Uterus (tissue), 4 donors: Measurements from ENCODE around the gene CDH10. TPM values are rescaled to one million over a fixed set of nuclear protein-coding genes. Genes with fewer than 3 reads are reported as not detected.

ENCODE experiments used
- DNase-seq, 2 donors: peaks; one replicate each; pipeline ENCODE4 v3.0.0-alpha.2; 2019 to 2020
- H3K27ac ChIP-seq, 2 donors: fragments of 200-600 bp; sonication (generic); 1 replicate in 1 of 2; 2 replicates in 1 of 2; pipeline ENCODE4 v1.5.1; 2016 to 2018
- H3K27me3 ChIP-seq, 2 donors: fragments of 200-600 bp; sonication (generic); one replicate each; pipeline ENCODE4 v1.5.1; 2018 to 2019; ENCODE audit warnings: control low read depth in 1 of 2
- H3K36me3 ChIP-seq, 2 donors: fragments of 200-600 bp; sonication (generic); one replicate each; pipeline ENCODE4 v1.5.1; 2019; ENCODE audit warnings: control low read depth in 1 of 2
- H3K4me1 ChIP-seq, 2 donors: fragments of 200-600 bp; sonication (generic); one replicate each; pipeline ENCODE4 v1.5.1; 2018 to 2019; ENCODE audit warnings: control low read depth in 1 of 2
- H3K4me3 ChIP-seq, 2 donors: fragments of 200-600 bp; sonication (generic); 1 replicate in 1 of 2; 2 replicates in 1 of 2; pipeline ENCODE4 v1.5.1; 2018 to 2019; ENCODE audit warnings: mild to moderate bottlenecking in 1 of 2
- H3K9me3 ChIP-seq, 2 donors: fragments of 200-600 bp; sonication (generic); one replicate each; pipeline ENCODE4 v1.5.1; 2019; ENCODE audit warnings: control low read depth in 1 of 2
- CTCF ChIP-seq, 4 experiments: fragments of 200-600 bp in 2 of 4; fragments of 450-650 bp in 2 of 4; sonication (generic) in 2 of 4; IDR thresholded peaks; one replicate each; pipeline ENCODE4 v1.5.1; 2016 to 2019; ENCODE audit warnings: antibody characterized with exemption in 4 of 4, mild to moderate bottlenecking in 2 of 4, moderate library complexity in 1 of 4
- POLR2A ChIP-seq, 2 donors: fragments of 450-650 bp; IDR thresholded peaks; one replicate each; pipeline ENCODE4 v1.6.1; 2016; ENCODE audit warnings: antibody characterized with exemption in 2 of 2, mild to moderate bottlenecking in 1 of 2, moderate library complexity in 1 of 2
- intact Hi-C: fragments of 100-400 bp; cut with DNase I; formaldehyde crosslinking; loops from one replicate; pipeline ENCODE4 v1.15.1; 2023; ENCODE audit warnings: low total_unique reads
- total RNA-seq, 4 donors: library from RNA; depleted of rRNA in 3 of 4; stranded (reverse); fragments of >200 nt in 3 of 4; gene quantifications; one replicate each; pipeline versions ENCODE4 v1.1.0 to v1.2.4, GENCODE V29; 2014 to 2023
- donor health status: DM: yes; HTN: yes; CAD: no.

CDH10 gene
- total RNA-seq, 4 donors from 2014 or later = 12.0 TPM; not detected in 3

GRCh38 chr5:24646915-24647314 is 2.1 kb upstream of the CDH10 start:
- no peak for DNase-seq
- no peak overlapping the region for H3K4me3 ChIP-seq
- no peaks in the 10 kb centered on the region for H3K9me3 ChIP-seq
- no peaks in the 10 kb centered on the region for H3K36me3 ChIP-seq
- H3K4me1 ChIP-seq = no peaks in the 10 kb centered on the region
- intact Hi-C loops = no loop called here
- H3K27ac ChIP-seq = no peak overlapping the region
- TF ChIP-seq CTCF (IDR thresholded peaks at IDR 0.05) (no peak), POLR2A (IDR thresholded peaks at IDR 0.05) (no peak)
- H3K27me3 ChIP-seq = no peaks in the 10 kb centered on the region

DNA sequence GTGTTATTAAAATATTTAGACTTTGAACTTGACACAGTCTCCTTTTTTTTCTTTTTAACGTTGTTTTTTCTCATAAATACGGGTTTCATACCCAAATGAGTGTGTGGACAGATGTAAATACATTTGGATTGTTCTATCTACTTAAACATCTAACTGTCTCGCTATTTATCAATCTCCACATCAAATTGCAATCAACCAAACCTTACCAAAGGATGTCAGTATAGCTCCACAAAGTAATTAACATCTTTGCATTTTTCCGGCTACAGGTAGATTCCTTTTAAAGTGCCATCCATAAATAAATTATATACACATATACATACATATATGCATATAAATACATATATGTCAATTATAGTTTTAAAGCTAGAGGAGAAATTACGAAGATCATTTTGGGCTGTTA is 705 bp upstream of the CDH10 start:
- Histone ChIP-seq H3K4me3 (no peak overlapping the region), H3K4me1 (no peaks in the 10 kb centered on the region), H3K27ac (no peak overlapping the region), H3K27me3 (no peaks in the 10 kb centered on the region), H3K9me3 (no peaks in the 10 kb centered on the region), H3K36me3 (no peaks in the 10 kb centered on the region)
- intact Hi-C loops = no loop called here
- no peak for TF ChIP-seq POLR2A (IDR thresholded peaks at IDR 0.05)
- TF ChIP-seq CTCF (IDR thresholded peaks at IDR 0.05) = no peak
- no peak for DNase-seq

DNA sequence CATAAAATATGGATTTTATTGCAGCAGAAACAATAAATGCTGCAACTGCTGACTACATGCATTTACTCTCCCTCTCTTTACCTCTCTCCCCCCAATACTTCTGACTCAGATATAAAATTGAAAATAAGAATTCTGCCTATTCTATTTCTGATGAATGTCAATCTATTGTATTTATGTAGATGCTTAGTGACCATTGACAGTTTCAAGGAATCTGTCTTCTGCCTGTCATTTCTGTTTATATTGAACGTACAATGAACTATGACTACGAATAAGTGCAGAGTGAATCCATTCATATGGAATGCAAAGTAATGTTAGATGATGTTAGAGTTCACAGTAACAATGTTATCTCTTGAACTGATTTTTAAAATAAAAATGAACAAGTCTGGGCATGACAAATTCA is 898 bp downstream of the CDH10 start:
- Histone ChIP-seq H3K4me3 (no peak overlapping the region), H3K27ac (no peak overlapping the region), H3K9me3 (no peaks in the 10 kb centered on the region), H3K27me3 (no peaks in the 10 kb centered on the region), H3K4me1 (no peaks in the 10 kb centered on the region), H3K36me3 (no peaks in the 10 kb centered on the region)
- DNase-seq = no peak
- no peak for TF ChIP-seq POLR2A (IDR thresholded peaks at IDR 0.05)
- no peak for TF ChIP-seq CTCF (IDR thresholded peaks at IDR 0.05)
- intact Hi-C loops = no loop called here

GRCh38 chr5:24643156-24643555 is 1.6 kb downstream of the CDH10 start:
- TF ChIP-seq POLR2A (IDR thresholded peaks at IDR 0.05) (no peak), CTCF (IDR thresholded peaks at IDR 0.05) (no peak)

GRCh38 chr5:24642022-24642421 is 2.8 kb downstream of the CDH10 start:
- Histone ChIP-seq H3K4me3 (no peak overlapping the region), H3K27ac (no peak overlapping the region), H3K27me3 (peaks cover 0 to 5% of the 10 kb centered on the region in 2 donors), H3K9me3 (no peaks in the 10 kb centered on the region), H3K36me3 (no peaks in the 10 kb centered on the region), H3K4me1 (no peaks in the 10 kb centered on the region)
- intact Hi-C loops = no loop called here
- TF ChIP-seq CTCF (IDR thresholded peaks at IDR 0.05) (peak in 2 of 4 experiments; percentile 4 to 6), POLR2A (IDR thresholded peaks at IDR 0.05) (no peak)
- no peak for DNase-seq

More at GRCh38 chr5:24643156-24643555, 1.6 kb downstream of the CDH10 start:
- no peak overlapping the region for H3K4me3 ChIP-seq
- intact Hi-C loops = no loop called here
- no peaks in the 10 kb centered on the region for H3K9me3 ChIP-seq
- no peak for DNase-seq
- no peaks in the 10 kb centered on the region for H3K4me1 ChIP-seq
- no peak overlapping the region for H3K27ac ChIP-seq
- no peaks in the 10 kb centered on the region for H3K27me3 ChIP-seq
- no peaks in the 10 kb centered on the region for H3K36me3 ChIP-seq
